ENCODE data around the gene IL16.
A peak's percentile ranks its signal among the peaks of the same experiment; 100 is the strongest.
"Not testable (repeated sequence)": the region's sequence is repeated elsewhere in the genome, so short reads cannot be mapped to it uniquely, and the experiment has no call there.

The IL16 gene

DNA sequence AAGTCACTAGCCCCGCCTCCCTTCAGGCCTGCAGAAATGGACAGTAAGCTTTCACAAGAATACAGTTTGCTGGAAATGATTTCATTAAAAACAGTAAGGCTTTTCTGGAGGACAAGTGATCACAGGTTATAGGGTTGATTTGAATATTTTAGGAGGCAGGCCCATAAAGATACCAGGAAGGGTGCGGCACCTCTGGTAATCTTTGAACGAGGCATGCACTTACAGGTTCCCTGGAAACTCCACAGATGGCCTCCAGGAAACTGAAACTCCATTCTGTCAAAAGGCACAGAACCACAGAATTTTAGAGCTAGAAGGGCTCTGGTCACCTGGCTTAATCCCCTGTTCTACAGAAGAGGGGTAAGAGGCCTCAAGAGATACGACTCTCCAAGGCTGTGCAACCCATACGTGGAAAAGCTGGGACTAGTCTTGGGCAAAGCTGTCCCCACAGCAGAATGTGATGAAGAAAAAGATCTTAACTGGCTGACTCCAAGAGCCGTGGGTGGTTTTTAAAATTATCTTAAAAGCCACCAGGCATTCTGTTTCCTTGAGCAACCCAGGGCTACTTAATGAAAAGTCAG is 126.1 kb downstream of the IL16 start:
- DNase-seq, result no peak

DNA sequence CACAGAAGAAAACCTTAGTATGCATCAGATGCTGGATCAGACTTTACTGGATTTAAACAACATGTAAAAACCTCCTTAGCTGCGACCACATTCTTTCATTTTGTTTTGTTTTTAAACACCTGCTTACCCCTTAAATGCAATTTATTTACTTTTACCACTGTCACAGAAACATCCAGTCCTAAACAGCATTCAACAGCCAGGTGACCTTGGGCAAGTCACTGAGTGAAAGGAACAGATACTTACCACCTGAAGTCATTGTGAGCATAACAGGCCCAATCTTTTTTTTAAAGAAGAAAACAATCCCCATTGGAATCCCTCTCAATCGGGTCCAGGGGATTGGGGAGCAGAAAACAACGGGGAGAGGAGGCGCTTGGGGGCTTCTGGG is 126.9 kb downstream of the IL16 start:
- DNase-seq, result no peak

DNA sequence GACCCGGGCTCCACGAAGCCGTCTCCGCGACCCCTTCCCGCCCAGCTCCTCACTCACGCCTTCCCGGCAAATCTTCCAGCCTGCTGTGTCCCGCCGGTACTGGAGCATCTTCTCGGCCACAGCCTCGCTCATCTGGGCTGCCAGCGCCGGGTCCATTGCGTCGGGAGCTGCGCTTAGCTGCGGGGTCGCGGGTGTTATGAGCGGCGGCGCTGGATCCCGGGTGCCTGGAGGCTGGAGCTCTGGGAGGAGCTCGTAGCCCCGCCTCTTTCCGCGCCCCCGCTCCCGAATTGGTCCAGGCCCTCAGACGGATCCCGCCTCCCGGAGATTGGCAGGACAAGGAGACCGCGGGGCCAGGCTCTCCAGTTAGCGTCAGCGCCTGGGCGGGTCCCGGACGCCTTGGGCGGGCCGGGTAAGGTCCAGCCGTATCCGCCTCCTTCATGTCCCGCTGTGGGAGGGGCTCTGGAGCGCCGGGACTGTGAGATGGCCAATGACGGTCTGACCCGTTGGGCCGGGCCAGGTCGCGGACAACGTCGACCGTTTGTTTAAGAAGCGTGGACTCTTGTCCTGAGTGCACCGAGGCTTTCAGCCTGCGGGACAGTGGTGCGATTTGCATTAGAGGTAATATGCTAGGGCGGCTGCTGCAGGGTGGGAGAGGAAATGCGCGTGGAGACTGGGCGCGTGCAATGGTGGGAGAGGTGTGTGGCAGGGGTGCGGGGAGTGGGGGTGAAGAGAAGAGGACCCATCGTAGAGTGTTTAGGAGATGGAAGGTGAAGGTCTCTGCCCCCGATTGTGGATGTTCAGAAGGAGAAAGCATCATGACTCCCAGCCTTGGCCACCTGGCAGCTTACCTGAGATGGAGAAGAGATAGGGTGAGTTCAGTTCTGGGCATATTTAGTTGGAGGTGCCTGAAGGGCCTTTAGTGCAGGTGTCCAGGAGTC is 127.5 kb downstream of the IL16 start, which contains the start of gene STARD5:
STARD5 (minus strand) TSS at position 198 of the 938 bp plus-strand sequence; CDS start at position 156, 42 bp downstream.
- peak; percentile 50 for DNase-seq

DNA sequence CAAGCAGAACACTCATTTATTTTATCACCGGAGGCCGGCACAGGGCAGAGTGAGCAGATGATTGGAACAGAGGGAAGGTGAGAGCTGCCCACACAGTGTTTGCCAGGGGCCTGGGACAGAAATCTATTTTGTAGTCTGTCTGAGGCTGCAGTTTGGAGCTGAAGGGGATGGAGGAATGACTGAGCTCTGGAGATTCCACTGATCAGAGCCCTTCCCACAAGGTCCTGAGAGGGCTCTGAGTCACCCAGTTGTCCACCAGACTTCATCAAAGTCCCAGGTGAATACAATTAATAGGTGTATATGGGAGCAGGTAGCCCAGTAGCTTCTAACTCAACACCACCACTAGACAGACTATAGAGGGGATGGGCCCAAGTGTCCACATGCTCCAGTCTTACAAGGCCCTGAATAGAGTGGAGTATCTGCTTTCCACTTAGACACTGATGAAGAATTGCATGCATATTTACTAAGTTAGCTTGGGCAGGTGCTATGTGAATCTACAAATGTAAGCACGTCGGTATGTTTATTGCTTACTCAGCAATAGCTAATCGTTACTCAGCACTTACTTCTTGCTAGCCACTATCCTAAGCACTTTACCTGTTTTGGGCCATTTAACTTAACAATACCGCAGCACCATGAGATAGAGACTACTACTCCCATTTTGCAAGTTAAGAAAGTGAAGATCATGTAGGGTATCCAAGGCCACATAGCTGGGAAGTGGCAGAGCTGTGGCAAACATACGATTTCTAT is 130.0 kb downstream of the IL16 start:
- no peak for DNase-seq

DNA sequence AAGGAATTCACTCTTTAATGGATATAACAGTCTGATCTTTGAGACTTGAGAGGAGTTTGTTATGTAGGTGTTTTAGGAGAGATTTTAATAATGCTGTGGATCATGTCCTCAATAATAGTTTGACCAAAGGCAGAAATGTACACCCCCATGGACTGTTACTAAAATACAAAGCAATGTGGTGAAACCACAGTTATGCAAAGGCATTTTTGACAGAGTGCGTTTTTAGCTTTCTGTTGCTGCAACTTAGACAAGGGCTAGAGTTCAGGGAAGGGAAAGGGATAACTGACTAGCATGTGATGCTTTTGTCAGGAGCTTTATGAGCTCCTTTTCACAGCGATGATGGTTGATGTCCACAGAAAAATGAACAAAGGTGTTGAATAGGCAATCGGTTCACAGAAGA is 130.8 kb downstream of the IL16 start:
- no peak for DNase-seq

DNA sequence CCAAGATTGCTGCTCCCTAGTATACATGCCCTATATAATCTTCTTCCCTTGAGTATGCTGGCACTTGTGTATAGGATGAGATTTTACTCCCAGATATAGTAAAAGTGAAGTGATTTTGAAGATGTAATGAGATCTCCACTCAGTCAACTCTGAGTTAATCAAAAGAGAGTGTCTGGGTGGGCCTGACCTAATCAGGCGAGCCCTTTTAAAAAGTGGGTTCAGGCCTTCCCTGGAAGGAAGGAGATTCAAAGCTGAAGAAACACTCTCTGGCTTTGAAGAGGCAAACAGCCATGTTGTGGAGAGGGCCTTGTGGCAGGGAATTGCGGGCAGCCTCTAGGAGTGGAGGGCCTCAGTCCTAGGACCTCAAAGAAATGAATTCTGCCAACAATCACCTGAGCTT is 132.8 kb downstream of the IL16 start:
- no peak for DNase-seq

DNA sequence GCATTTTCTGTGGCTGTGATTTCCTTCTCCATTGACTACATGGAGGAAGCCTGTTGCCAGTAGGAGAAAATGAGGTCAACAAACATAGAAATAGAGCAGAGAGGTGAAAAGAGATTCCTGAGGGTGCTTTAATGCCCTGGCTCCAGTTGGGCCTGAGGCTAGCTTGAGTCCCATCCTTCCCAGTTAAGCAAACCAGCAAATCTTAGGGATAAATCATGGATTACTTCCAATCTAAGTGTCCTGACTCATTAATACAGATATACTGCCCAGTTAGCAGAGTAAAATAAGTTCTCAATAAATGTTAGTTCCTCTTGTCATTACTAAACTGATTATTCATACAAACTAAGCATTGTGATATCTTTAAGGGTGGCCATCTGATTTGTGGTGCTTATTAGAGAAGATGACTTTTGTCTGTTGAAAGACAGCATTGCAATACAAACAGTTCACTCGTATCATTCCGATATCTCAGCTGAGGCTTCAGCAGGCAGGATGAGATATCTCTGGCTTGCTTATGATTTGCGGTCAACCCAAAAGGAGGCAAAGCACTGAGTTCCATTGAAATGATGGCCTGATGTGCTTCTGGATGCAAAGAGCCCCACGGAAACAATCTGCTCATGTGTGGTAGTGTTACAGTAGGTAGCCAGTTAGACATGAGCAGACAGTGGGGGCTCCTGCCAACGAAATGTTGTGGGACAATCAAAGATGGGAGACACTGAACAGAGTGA is 133.8 kb downstream of the IL16 start:
- DNase-seq, result no peak

GRCh38 chr15:81331141-81331540 is 134.5 kb downstream of the IL16 start:
- DNase-seq, result not testable (repeated sequence)

DNA sequence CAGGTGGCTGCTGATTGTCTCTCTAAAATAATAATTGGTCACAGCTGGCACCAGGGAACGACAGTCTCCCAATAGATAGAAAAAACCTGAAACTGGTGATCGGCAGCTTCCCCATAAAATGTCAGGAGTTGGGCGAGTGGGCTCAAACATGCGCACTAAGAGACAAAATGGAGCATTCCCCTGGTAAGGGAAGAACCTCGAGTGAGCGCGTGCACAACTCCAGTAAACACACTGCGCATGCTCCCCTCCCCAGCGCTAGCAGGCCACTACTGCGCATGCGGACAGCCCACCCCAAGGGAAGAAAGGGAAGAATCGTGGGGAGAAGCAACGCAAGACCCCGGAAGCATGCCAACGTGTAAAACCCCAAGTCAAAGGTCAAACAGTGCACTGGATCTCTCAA is 134.9 kb downstream of the IL16 start:
- DNase-seq, result no peak

GRCh38 chr15:81332326-81332725 is 135.6 kb downstream of the IL16 start:
- DNase-seq, result no peak

GRCh38 chr15:81333363-81333762 is 136.7 kb downstream of the IL16 start:
- no peak for DNase-seq

GRCh38 chr15:81334768-81335435 is 138.2 kb downstream of the IL16 start:
- DNase-seq, result no peak

DNA sequence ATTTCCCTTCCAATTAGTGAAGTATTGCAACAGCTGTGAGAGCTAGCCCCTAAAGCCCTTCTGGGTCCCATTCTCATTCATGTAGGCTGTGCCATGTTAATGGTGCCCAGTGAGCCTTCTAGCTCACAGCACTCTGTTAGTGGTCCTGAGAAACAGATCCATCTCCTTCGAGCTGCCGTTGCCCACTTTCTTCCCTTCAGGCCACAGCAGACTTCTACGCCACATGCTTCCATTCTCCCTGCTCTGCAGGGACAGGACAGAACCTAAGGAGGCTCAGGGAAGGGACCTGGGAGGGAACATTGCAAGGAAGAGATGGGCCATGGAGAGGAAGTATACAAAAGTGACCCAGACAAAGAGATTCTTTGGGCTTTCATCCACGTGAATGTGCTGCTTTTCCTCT is 139.0 kb downstream of the IL16 start:
- no peak for DNase-seq

- no peak for DNase-seq
These were observed 139.9 kb downstream of the IL16 start for GRCh38 chr15:81336568-81336967.

GRCh38 chr15:81337241-81337640 is 140.6 kb downstream of the IL16 start:
- DNase-seq, result no peak

DNA sequence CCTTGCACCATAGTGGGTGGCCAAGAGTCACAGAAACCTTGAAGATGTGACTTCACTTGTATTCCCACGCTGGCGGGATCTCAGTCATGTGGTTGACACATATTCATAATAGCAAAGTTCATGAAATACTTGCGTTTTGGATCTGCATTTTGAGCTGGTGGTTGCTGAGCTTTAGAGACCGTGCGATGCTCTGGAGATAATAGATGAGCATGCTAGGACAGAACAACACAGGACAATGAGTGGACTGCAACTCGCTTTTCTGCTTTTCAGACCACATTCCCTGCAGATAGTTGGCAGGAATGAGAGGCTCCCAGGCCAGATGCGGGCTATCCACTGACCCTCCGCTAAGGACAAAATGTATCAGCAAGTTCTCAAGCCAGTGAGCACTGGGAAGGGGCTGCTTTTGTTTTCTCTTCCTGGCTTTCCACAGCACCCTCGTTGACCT is 141.1 kb downstream of the IL16 start:
- DNase-seq, result no peak

DNA sequence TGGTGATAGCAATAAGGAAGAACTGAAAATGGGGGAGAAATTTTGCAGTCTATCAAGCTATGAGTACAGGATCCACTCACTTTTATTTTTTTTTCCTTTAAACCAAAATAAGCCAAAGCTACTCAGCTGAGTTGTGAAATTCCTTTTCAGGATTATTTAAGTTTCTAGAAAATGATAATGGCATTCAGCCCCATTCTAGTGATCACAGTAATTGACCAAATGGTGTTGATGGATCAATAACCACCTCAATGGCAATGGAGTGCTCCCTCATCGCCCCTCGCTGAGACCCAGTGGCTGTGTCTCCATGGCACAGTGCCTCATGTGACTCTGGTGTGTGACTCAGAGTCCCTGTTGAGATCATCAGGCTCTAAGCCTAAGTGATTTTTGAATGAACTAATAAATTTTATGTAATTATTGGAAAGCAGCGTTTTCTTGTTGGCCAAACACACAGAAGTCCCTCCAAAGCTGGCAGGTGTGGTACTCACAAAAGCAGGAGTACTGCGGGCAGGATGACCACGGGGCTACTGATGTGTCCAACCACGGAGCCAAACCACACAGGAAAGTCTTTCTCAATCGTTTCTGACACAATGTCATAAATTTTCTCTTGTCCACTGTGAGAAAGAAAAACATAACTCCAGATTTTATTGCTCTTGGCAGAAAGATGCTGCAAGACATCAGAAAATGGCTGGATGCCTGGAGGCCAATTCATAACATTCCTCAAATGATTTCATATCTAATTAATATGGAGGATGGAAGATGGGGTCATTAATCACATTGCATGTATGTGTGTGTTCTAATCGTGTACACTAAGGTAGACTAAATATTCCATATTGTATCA is 141.7 kb downstream of the IL16 start:
- DNase-seq, result no peak

DNA sequence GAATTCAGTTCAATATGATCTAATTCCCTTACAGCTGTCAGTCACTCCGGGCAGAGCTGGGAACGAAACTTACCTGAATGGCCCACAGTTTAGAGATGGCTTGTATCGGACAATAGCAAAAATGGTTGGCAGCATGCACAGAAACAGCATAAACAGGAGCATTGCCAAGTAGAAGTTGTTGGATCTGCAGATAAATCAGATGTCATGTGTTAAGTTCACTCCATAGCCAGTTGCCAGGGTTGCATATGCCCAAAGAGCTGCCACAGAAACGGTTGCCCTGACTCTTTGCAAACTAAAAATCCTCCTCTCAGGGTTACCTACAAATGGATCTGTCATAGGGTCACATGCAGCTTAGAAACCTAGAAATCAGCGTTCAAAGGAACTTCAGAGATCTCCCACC is 142.6 kb downstream of the IL16 start:
- no peak for DNase-seq

DNA sequence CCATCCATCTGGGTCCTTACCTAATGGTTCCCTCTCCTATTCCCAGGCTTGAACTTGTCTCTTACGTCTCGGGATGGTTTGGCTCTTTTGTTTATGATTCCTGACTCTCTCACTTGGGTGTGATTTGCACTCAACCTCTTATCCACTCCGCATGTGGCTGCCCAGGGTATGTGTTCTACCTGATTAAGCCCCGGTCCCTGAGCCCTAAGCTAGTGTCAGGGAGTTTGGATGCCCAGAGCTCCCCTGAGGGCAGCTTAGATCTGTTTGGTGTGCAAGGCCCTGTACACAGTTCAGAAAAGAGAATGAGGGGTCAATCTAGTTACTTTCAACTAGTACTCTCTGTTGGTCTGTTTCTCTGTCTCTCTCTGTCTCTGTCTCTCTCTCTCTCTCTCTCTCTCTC is 143.2 kb downstream of the IL16 start:
- DNase-seq, result no peak

DNA sequence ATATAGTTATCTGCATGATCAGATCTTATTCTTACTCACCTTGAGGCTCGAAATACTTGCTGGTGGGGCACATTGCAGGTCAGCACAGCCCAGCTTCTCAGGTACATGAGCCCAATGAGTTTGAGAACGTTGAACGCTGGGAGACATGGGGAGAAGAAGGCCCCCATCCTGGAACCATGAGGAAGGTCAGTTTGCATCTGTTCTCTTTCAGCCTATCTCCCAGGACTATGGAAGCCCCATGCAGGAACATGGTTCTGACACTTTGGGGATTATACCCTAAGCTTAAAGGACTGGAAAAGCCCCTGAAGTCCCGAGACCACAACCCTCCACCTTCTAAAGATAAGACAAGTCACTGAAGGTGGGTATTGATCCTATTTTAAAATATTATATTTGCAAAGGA is 144.7 kb downstream of the IL16 start:
- no peak for DNase-seq

DNA sequence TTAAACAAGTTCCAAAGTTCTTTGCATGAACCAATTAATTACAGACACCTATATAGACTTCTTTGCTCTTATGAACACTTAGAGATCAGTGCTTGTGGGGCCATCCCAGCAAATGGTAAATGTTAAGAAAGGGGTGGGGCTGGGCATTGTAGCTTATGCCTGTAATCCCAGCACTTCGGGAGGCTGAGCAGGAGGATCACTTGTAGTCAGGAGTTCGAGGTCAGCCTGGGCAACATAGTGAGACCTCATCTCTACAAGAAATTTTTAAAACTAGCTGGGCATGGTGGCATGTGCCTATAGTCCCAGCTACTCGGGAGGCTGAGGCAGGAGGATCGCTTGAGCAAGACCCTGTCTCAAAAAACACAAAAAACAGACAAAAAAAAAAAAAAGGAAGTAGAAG is 146.7 kb downstream of the IL16 start:
- DNase-seq, result no peak

Data from SIG-M5 (cell line).